ENCODE measurements around the gene ALX4. TPM values are rescaled to one million over a fixed set of nuclear protein-coding genes. Genes with fewer than 3 reads are reported as not detected.

Gene ALX4
- total RNA-seq, 4 donors from 2014 or later, result 0.26 to 2.5 (median 0.73) TPM; not detected in 1

DNA sequence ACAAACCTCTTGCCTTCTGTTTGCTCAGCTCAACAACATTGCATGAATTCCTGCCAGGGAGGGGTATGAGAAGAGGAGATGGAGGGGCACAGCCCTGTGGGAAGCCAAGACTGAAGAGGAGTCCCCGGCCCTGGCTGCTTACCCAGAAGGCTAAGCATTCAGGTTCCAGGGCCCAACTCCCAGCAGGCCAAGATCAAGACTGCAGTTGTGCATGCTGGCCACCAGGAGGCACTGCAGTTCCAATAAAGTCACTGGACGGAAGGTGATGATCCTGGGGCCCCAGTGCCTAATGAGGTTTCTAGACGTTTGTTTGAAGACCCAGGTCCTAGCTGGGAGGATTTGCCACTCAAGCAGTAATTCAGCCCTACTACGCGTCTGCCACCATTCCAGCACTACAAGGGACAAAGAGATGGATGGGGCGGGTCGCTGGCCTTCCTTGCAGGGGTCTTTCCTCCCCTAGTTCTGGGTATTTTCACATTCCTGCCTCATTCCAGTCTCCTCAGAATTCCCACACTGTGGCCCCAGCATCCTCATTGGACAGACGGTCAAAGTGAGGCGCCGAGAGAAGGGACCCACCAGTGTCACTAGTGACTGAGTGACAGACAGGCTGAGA, 23.6 kb downstream of the ALX4 start:
- no peak overlapping the region for H3K27ac ChIP-seq
- peak; percentile 39 to 53 for DNase-seq
- no peaks in the 10 kb centered on the region for H3K4me1 ChIP-seq
- no peaks in the 10 kb centered on the region for H3K27me3 ChIP-seq
- TF ChIP-seq, protein P1, sequence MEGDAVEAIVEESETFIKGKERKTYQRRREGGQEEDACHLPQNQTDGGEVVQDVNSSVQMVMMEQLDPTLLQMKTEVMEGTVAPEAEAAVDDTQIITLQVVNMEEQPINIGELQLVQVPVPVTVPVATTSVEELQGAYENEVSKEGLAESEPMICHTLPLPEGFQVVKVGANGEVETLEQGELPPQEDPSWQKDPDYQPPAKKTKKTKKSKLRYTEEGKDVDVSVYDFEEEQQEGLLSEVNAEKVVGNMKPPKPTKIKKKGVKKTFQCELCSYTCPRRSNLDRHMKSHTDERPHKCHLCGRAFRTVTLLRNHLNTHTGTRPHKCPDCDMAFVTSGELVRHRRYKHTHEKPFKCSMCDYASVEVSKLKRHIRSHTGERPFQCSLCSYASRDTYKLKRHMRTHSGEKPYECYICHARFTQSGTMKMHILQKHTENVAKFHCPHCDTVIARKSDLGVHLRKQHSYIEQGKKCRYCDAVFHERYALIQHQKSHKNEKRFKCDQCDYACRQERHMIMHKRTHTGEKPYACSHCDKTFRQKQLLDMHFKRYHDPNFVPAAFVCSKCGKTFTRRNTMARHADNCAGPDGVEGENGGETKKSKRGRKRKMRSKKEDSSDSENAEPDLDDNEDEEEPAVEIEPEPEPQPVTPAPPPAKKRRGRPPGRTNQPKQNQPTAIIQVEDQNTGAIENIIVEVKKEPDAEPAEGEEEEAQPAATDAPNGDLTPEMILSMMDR (IDR thresholded peaks at IDR 0.05), result peak; percentile 87 to 88 (median 88)
- TF ChIP-seq POLR2A (IDR thresholded peaks at IDR 0.05), result no peak
- no peak overlapping the region for H3K4me3 ChIP-seq
- no peaks in the 10 kb centered on the region for H3K36me3 ChIP-seq
- H3K9me3 ChIP-seq, result no peaks in the 10 kb centered on the region
- intact Hi-C loops (cut with DNase I; ENCODE audit: low total_unique reads), result loop anchor here (2.0 kb wide), 1 partner anchor 252 kb away; no protein-coding TSS in a partner anchor

DNA sequence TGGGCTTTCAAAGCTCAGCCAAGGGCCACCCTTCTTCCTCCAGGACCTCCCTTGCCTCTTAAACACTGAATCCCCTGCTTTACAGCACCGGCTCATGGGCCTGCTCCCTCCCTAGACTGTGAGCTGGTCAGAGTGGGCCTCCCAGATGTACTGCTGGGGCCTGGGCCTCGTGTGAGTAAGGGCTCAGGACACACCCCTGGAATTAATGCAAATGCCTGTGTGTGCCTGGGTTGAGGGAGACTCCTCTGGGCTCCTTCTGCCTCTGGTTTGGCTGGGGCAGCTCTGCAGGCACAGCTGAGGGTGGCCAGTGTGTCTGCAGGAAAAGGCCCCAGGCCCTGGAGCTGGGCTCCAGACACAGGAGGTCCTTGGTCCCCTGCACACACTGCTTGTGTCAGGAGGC, 24.2 kb downstream of the ALX4 start:
- Histone ChIP-seq H3K9me3 (no peaks in the 10 kb centered on the region), H3K4me1 (no peaks in the 10 kb centered on the region), H3K27ac (no peak overlapping the region), H3K4me3 (no peak overlapping the region), H3K36me3 (no peaks in the 10 kb centered on the region), H3K27me3 (no peaks in the 10 kb centered on the region)
- intact Hi-C loops (cut with DNase I; ENCODE audit: low total_unique reads), result loop anchor here (2.0 kb wide), 1 partner anchor 253 kb away; no protein-coding TSS in a partner anchor
- no peak for DNase-seq
- no peak for TF ChIP-seq POLR2A (IDR thresholded peaks at IDR 0.05)
- TF ChIP-seq, protein P1 (IDR thresholded peaks at IDR 0.05), result no peak

DNA sequence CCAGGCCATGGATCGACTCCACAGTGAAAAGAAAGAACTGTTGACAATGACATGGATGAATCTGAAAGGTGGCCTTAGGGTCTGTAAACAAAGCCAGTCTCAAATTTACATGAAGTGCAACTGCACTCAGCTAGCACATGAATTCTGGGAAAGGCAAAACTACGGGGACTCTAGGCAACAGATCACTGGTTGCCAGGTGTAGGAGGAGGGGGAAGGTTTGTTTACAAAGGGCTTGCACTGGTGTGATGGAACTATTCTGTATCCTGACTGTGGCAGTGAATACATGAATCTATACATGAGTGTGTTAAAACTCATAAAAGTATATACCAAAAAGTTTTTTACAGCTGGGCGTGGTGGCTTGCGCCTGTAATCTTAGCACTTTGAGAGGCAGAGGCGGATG, 27.3 kb downstream of the ALX4 start:
- no peak for DNase-seq
- H3K4me3 ChIP-seq, result no peak overlapping the region
- no peaks in the 10 kb centered on the region for H3K27me3 ChIP-seq
- intact Hi-C loops (cut with DNase I; ENCODE audit: low total_unique reads), result no loop called here
- TF ChIP-seq, protein P1 (IDR thresholded peaks at IDR 0.05), result no peak
- TF ChIP-seq POLR2A (IDR thresholded peaks at IDR 0.05), result no peak
- no peak overlapping the region for H3K27ac ChIP-seq
- H3K36me3 ChIP-seq, result no peaks in the 10 kb centered on the region
- H3K4me1 ChIP-seq, result no peaks in the 10 kb centered on the region
- H3K9me3 ChIP-seq, result no peaks in the 10 kb centered on the region

DNA sequence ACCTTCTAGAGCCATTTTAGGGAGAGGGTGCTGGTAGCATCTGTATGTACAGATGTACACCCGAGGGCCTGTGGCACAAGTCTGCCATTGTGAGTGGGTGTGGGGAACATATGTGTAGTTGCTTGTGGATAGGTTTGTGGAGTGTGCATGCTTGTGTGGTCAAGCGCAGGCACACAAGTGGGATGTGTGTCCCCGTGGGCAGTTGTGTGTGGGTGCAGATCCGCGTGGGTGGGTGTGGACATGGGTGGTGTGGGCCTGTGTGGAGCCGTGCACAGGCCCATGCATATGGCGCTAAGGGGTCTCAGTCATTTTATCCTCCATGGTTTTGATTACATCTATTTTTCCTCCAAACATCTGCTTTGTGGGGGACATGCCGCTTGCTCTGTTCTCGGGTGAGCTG, 28.8 kb downstream of the ALX4 start:
- no peak overlapping the region for H3K27ac ChIP-seq
- no peaks in the 10 kb centered on the region for H3K36me3 ChIP-seq
- H3K4me3 ChIP-seq, result no peak overlapping the region
- intact Hi-C loops (cut with DNase I; ENCODE audit: low total_unique reads), result no loop called here
- TF ChIP-seq, protein P1 (IDR thresholded peaks at IDR 0.05), result no peak
- TF ChIP-seq POLR2A (IDR thresholded peaks at IDR 0.05), result no peak
- no peak for DNase-seq
- no peaks in the 10 kb centered on the region for H3K27me3 ChIP-seq
- H3K4me1 ChIP-seq, result no peaks in the 10 kb centered on the region
- no peaks in the 10 kb centered on the region for H3K9me3 ChIP-seq

DNA sequence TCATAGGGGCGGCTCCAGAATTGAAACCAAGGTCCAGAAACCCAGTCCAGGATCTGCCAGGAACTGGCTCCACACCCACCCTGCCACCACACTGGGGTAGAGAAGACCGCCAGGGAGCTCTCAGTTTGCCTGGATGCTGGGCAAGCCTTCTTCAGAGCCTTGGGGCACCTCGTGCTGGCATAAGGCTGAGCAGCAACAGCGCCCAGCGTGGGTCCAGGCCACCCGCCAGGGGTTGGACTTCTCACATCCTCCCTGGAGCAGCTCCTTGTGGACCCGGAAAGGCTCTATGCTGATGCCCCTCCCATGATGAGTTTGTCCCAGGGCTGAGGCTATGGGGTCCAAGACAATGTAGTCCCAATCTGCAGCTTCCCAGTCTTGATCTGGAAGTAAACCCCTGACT, 29.7 kb downstream of the ALX4 start:
- Histone ChIP-seq H3K27ac (no peak overlapping the region), H3K4me3 (no peak overlapping the region), H3K36me3 (no peaks in the 10 kb centered on the region), H3K4me1 (no peaks in the 10 kb centered on the region), H3K27me3 (no peaks in the 10 kb centered on the region), H3K9me3 (no peaks in the 10 kb centered on the region)
- TF ChIP-seq POLR2A (IDR thresholded peaks at IDR 0.05), result no peak
- DNase-seq, result no peak
- intact Hi-C loops (cut with DNase I; ENCODE audit: low total_unique reads), result no loop called here

All from uterus (tissue), 4 donors.